ENCODE measurements around the gene SH3BP5L. TPM values are rescaled to one million over a fixed set of nuclear protein-coding genes. Genes with fewer than 3 reads are reported as not detected.

The SH3BP5L gene
- total RNA-seq, 4 donors from 2014 or later, result 2.6 to 29.8 (median 16.4) TPM

DNA sequence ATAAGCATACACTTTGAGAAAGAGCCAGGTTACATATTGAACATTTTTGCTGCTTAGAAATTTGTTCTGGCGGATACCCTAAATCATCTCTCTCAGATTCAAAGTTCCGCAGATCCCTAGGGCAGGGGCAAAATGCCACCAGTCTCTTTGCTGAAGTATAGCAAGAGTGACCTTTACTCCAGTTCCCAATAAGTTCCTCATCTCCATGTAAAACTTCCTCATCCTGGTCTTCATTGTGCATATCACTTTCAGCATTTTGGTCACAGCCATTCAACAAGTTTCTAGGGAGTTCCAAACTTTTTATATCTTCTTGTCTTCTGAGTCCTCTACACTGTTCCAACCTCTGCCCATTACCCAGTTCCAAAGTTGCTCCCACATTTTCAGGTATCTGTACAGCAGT is 46.8 kb downstream of the SH3BP5L start:
- Histone ChIP-seq H3K4me1 (no peaks in the 10 kb centered on the region), H3K36me3 (no peaks in the 10 kb centered on the region), H3K9me3 (peaks cover 0 to 9% of the 10 kb centered on the region in 2 donors), H3K27me3 (no peaks in the 10 kb centered on the region), H3K4me3 (no peak overlapping the region), H3K27ac (no peak overlapping the region)
- DNase-seq, result no peak
- intact Hi-C loops (cut with DNase I; ENCODE audit: low total_unique reads), result no loop called here
- no peak for TF ChIP-seq POLR2A (IDR thresholded peaks at IDR 0.05)
- TF ChIP-seq, protein P1, sequence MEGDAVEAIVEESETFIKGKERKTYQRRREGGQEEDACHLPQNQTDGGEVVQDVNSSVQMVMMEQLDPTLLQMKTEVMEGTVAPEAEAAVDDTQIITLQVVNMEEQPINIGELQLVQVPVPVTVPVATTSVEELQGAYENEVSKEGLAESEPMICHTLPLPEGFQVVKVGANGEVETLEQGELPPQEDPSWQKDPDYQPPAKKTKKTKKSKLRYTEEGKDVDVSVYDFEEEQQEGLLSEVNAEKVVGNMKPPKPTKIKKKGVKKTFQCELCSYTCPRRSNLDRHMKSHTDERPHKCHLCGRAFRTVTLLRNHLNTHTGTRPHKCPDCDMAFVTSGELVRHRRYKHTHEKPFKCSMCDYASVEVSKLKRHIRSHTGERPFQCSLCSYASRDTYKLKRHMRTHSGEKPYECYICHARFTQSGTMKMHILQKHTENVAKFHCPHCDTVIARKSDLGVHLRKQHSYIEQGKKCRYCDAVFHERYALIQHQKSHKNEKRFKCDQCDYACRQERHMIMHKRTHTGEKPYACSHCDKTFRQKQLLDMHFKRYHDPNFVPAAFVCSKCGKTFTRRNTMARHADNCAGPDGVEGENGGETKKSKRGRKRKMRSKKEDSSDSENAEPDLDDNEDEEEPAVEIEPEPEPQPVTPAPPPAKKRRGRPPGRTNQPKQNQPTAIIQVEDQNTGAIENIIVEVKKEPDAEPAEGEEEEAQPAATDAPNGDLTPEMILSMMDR (IDR thresholded peaks at IDR 0.05), result no peak

DNA sequence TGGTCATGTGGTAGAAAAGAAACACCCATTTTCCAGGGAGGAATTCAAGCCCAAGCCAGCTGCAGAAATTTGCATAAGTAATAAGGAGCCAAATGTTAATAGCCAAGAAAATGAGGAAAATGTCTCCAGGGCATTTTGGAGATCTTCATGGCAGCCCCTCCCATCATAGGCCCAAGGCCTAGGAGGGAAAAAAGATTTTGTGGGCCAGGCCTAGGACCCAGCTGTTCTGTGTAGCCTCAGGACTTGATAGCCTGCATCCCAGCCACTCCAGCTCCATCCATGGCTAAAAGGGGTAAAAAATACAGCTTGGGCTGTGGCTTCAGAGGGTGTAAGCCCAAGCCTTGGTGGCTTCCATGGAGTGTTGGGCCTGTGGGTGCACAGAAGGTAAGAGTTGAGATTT is 48.7 kb downstream of the SH3BP5L start:
- DNase-seq, result no peak
- H3K4me1 ChIP-seq, result no peaks in the 10 kb centered on the region
- H3K36me3 ChIP-seq, result no peaks in the 10 kb centered on the region
- TF ChIP-seq, protein P1 (IDR thresholded peaks at IDR 0.05), result no peak
- TF ChIP-seq POLR2A (IDR thresholded peaks at IDR 0.05), result no peak
- no peaks in the 10 kb centered on the region for H3K27me3 ChIP-seq
- H3K4me3 ChIP-seq, result no peak overlapping the region
- H3K9me3 ChIP-seq, result peaks cover 0 to 9% of the 10 kb centered on the region in 2 donors
- no peak overlapping the region for H3K27ac ChIP-seq
- intact Hi-C loops (cut with DNase I; ENCODE audit: low total_unique reads), result no loop called here

DNA sequence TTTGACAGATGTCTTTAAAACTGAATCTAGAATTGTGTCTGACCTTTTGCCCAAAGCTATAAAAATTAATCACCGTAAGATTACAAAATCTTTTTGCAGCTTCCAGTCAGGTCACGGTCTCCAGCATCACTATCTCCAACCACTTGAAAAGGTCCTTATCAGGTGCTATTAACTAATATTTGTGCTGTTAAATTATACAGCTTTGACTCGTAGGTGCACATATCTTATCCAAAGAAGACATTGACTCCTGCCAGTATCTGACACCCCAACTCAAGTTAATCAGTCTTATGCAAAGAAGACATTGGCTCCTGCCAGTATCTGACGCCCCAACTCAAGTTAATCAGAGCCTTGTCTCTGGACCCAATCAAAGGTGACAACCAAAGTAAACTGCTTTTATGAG is 50.3 kb downstream of the SH3BP5L start:
- no peak overlapping the region for H3K27ac ChIP-seq
- no peak for DNase-seq
- no peaks in the 10 kb centered on the region for H3K27me3 ChIP-seq
- no peaks in the 10 kb centered on the region for H3K36me3 ChIP-seq
- peaks cover 0 to 9% of the 10 kb centered on the region in 2 donors for H3K9me3 ChIP-seq
- intact Hi-C loops (cut with DNase I; ENCODE audit: low total_unique reads), result no loop called here
- no peak for TF ChIP-seq POLR2A (IDR thresholded peaks at IDR 0.05)
- TF ChIP-seq, protein P1 (IDR thresholded peaks at IDR 0.05), result no peak
- H3K4me1 ChIP-seq, result no peaks in the 10 kb centered on the region
- no peak overlapping the region for H3K4me3 ChIP-seq

Small RNA genes within 50 kb of the gene (microRNA-seq; reads per million reads assigned to microRNA genes)
- gene MIR3124 (ENCODE audit: borderline microRNAs expressed, borderline replicate concordance), result 2.9 reads per million

Small RNA genes within 50 kb of the gene (small RNA-seq; reads per million reads assigned to genes)
- gene MIR3124, result not detected

Other genes starting within 250 kb of the SH3BP5L start
- gene OR2T10, start 228.2 kb downstream of the SH3BP5L start, total RNA-seq, result not detected
- gene OR2T11, start 190.8 kb downstream of the SH3BP5L start, total RNA-seq, result not detected
- gene OR2T35, start 180.6 kb downstream of the SH3BP5L start, total RNA-seq, result not detected
- gene OR2T27, start 170.4 kb downstream of the SH3BP5L start, total RNA-seq, result not detected
- gene OR14I1, start 123.1 kb downstream of the SH3BP5L start, total RNA-seq, result not detected
- gene LYPD8, start 70.2 kb downstream of the SH3BP5L start, total RNA-seq, result not detected
- 10 to 100 TPM; 15.0 to 34.3 (median 24.0) TPM for gene ZNF672, start 12.3 kb upstream of the SH3BP5L start, total RNA-seq
- 10 to 100 TPM; 21.2 to 43.5 (median 29.2) TPM for gene ZNF692, start 33.2 kb upstream of the SH3BP5L start, total RNA-seq
- gene PGBD2, start 80.3 kb upstream of the SH3BP5L start, total RNA-seq, result 10 to 100 TPM in 3 of 4 donors, 1 to 10 TPM in 1; 7.9 to 16.5 (median 13.0) TPM